Measurements from ENCODE around the gene TRIM9. TPM values are rescaled to one million over a fixed set of nuclear protein-coding genes. Genes with fewer than 3 reads are reported as not detected.

The TRIM9 gene
- total and polyA plus RNA-seq, 9 donors = 0.36 to 8.7 (median 1.7) TPM

DNA sequence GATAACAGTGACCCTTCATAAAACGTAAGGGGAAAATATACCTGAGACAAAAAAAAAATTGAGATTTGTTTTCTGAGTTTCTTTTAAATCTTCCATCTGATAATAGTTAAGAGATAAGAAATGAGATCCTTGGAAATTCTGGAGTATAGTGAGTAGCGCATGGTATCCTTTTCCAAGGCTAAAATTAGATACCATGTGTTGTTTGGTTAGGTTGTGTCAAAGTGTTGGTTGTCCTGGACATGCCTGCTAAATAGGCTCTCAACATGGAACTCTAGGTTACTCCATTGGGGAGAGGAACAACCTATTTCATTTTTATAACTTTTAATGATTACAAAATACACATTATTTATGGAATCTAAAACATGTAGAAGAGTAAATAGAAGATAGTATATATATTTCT is 165.4 kb downstream of the TRIM9 start:
- H3K36me3 ChIP-seq = no peaks in the 10 kb centered on the region
- 69 to 92% (median 71%) methylated on average over 2 of the region's 2 CpGs for WGBS, 3 donors
- intact Hi-C loops (cut with DNase I) = no loop called here

DNA sequence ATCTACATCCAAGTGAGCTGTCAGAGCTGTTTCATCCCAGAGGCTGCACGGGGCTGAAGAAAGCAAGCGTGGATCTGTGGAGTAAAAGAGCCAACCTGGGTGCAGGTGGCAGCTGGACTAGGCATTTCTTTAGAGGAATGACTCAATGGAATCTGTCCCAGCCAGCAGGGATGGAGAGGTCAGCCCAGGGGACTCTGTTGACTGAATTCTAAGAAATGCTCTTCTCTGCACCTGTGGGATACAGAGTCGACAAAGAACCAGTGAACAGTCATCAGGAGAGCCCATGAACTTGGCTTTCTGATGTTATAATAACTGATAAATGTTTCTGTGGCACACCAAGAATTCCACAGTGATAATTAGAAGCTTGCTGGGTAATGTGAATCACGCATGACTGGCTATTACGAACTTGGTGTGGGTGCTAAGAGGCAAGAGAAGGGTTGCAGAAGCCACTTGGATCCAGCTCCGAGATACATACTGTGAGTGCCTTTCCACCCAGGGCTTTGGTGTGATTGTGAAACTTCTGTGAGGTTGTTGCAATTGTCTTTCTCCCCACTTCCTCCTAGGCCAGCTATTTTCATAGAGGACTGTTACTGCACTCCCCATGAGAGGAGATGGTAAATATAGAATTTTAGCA is 166.8 kb downstream of the TRIM9 start:
- H3K27ac ChIP-seq = no peak overlapping the region
- intact Hi-C loops (cut with DNase I) = no loop called here
- no peak for DNase-seq
- no peaks in the 10 kb centered on the region for H3K9me3 ChIP-seq
- 93 to 97% (median 96%) methylated on average over 6 of the region's 6 CpGs for WGBS, 3 donors
- TF ChIP-seq, protein P1, sequence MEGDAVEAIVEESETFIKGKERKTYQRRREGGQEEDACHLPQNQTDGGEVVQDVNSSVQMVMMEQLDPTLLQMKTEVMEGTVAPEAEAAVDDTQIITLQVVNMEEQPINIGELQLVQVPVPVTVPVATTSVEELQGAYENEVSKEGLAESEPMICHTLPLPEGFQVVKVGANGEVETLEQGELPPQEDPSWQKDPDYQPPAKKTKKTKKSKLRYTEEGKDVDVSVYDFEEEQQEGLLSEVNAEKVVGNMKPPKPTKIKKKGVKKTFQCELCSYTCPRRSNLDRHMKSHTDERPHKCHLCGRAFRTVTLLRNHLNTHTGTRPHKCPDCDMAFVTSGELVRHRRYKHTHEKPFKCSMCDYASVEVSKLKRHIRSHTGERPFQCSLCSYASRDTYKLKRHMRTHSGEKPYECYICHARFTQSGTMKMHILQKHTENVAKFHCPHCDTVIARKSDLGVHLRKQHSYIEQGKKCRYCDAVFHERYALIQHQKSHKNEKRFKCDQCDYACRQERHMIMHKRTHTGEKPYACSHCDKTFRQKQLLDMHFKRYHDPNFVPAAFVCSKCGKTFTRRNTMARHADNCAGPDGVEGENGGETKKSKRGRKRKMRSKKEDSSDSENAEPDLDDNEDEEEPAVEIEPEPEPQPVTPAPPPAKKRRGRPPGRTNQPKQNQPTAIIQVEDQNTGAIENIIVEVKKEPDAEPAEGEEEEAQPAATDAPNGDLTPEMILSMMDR (IDR thresholded peaks at IDR 0.05) = no peak
- no peak for TF ChIP-seq POLR2A (IDR thresholded peaks at IDR 0.05)
- no peak overlapping the region for H3K4me3 ChIP-seq
- no peaks in the 10 kb centered on the region for H3K27me3 ChIP-seq
- no peaks in the 10 kb centered on the region for H3K36me3 ChIP-seq
- H3K4me1 ChIP-seq (ENCODE audit: insufficient read depth) = no peaks in the 10 kb centered on the region

More for the DNA sequence above, 165.4 kb downstream of the TRIM9 start:
- Histone ChIP-seq H3K4me3 (no peak overlapping the region), H3K27ac (no peak overlapping the region), H3K4me1 (ENCODE audit: insufficient read depth) (no peaks in the 10 kb centered on the region), H3K9me3 (no peaks in the 10 kb centered on the region), H3K27me3 (no peaks in the 10 kb centered on the region)
- TF ChIP-seq POLR2A (IDR thresholded peaks at IDR 0.05) (no peak), EP300 (IDR thresholded peaks at IDR 0.05) (no peak)
- TF ChIP-seq, protein P1 (IDR thresholded peaks at IDR 0.05) = no peak
- no peak for DNase-seq

DNA sequence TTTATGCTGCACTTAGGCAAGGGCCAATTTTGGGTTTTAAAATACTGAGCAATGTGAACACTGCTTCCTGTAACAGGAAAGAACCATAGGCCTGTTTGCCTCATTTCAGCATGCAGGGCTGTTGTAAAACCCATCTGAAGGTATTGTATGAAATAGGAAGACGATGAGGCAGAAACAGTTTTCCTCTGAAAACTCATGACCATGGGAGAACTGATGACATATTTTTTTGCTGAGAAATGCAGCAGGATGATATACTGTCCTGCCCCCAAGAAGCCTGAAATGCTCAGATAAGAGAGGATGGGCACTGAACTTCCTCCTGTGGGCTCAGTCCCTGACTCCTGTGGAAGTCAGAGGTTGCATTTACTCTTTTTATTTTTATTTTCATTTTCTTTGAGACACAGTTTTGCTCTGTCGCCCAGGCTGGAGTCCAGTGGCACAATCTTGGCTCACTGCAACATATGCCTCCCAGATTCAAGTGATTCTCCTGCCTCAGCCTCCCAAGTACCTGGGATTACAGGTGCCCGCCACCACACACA is 168.0 kb downstream of the TRIM9 start:
- H3K27ac ChIP-seq = no peak overlapping the region
- no peaks in the 10 kb centered on the region for H3K4me1 ChIP-seq (ENCODE audit: insufficient read depth)
- TF ChIP-seq POLR2A (IDR thresholded peaks at IDR 0.05) (no peak), EP300 (IDR thresholded peaks at IDR 0.05) (no peak)
- TF ChIP-seq, protein P1 (IDR thresholded peaks at IDR 0.05) = no peak
- no peaks in the 10 kb centered on the region for H3K9me3 ChIP-seq
- WGBS, 3 donors = 85 to 88% (median 88%) methylated on average over 3 of the region's 3 CpGs
- no peaks in the 10 kb centered on the region for H3K36me3 ChIP-seq
- no peak for DNase-seq
- no peaks in the 10 kb centered on the region for H3K27me3 ChIP-seq
- intact Hi-C loops (cut with DNase I) = no loop called here
- H3K4me3 ChIP-seq = no peak overlapping the region

Other genes with a start within 250 kb of the TRIM9 start
- gene ABHD12B, start 223.1 kb downstream of the TRIM9 start, total RNA-seq = 1 to 10 TPM in 1 of 7 donors, under 1 TPM in 1, not detected in 5; 0.84 to 5.1 TPM
- gene ABHD12B, start 223.1 kb downstream of the TRIM9 start, polyA plus RNA-seq = under 1 TPM in 1 of 2 donors, not detected in 1; 0.45 TPM
- 10 to 100 TPM; 25.8 to 53.7 (median 32.6) TPM for gene PYGL, start 150.6 kb downstream of the TRIM9 start, total RNA-seq
- 10 to 100 TPM; 19.6 to 34.3 TPM for gene PYGL, start 150.6 kb downstream of the TRIM9 start, polyA plus RNA-seq
- 10 to 100 TPM; 14.4 to 28.7 (median 20.7) TPM for gene TMX1, start 145.1 kb upstream of the TRIM9 start, total RNA-seq
- 10 to 100 TPM; 11.2 to 18.8 TPM for gene TMX1, start 145.1 kb upstream of the TRIM9 start, polyA plus RNA-seq

Measured in ovary (tissue), 9 donors.